K562 (cell line): ENCODE results near the gene CDRT4. TPM values are rescaled to one million over a fixed set of nuclear protein-coding genes. Genes with fewer than 3 reads are reported as not detected.

Experiments
- ATAC-seq: fragments of 200-7000 bp; cut with Tn5 transposase; 3 replicates; pipeline ENCODE4 v1.9.1; 2020; ENCODE audit warnings: moderate library complexity
- BruUV-seq: library from RNA; stranded (reverse); fragments of 400-500 nt; replicated peaks from 2 replicates; lab custom pipeline; 2021; lab: Mats Ljungman, UMichigan
- CTCF ChIA-PET: fragments of 300-600 bp; formaldehyde crosslinking; extraction: SDS; loops from one replicate; lab custom pipeline; 2021; ENCODE audit warnings: low intra/inter-chr PET ratio; lab: Yijun Ruan, JAX
- POLR2A ChIA-PET: fragments of 300-600, 350-650 bp; sonication (Branson Sonifier 250); formaldehyde crosslinking; extraction: SDS; loops from one replicate; lab custom pipeline; 2021; ENCODE audit warnings: antibody characterized with exemption, inconsistent platforms; lab: Yijun Ruan, JAX
- DNase-seq, 4 experiments: peaks; one replicate each; pipeline versions ENCODE4 v3.0.0 to v3.0.0-alpha.2; 2011 to 2018; ENCODE audit warnings: low spot score in 3 of 4, mixed read lengths in 3 of 4; ENCODE audit errors: extremely low read depth in 1 of 4
- FAIRE-seq: peaks from 2 replicates; lab custom pipeline; 2011; peaks lifted over from hg19 to GRCh38; lab: Jason Lieb, UNC
- H2AFZ ChIP-seq: 2 replicates; pipeline ENCODE4 v1.6.0; 2011; ENCODE audit warnings: low read depth, low read length, control low read depth, inconsistent platforms
- H3K27ac ChIP-seq: fragments of 200-600 bp; 3 replicates; pipeline ENCODE4 v1.8.0; 2011; ENCODE audit warnings: low read depth, mild to moderate bottlenecking, control low read depth, inconsistent platforms, low read length, moderate library complexity, mixed read lengths; ENCODE audit errors: extremely low read depth
- H3K27me3 ChIP-seq, 2 experiments: fragments of 300-600 bp in 1 of 2; 2 replicates in 1 of 2; 3 replicates in 1 of 2; pipeline versions ENCODE4 v1.6.0 to v1.8.0; 2011; ENCODE audit warnings: inconsistent platforms in 2 of 2, low read length in 2 of 2, mild to moderate bottlenecking in 1 of 2, mixed read lengths in 1 of 2, moderate library complexity in 1 of 2; ENCODE audit not compliant: control insufficient read depth in 2 of 2, insufficient read depth in 2 of 2
- H3K36me3 ChIP-seq: fragments of 300-600 bp; 3 replicates; pipeline ENCODE4 v1.8.0; 2011; ENCODE audit warnings: mild to moderate bottlenecking, low read length, inconsistent platforms; ENCODE audit not compliant: control insufficient read depth, insufficient read depth
- H3K4me1 ChIP-seq, 2 experiments: fragments of 200-600 bp in 1 of 2; replicated peaks in 1 of 2; 2 replicates in 1 of 2; 3 replicates in 1 of 2; pipeline versions ENCODE4 v1.5.1 to v1.8.0; 2011; ENCODE audit warnings: inconsistent platforms in 2 of 2, low read length in 2 of 2, mild to moderate bottlenecking in 1 of 2, mixed read lengths in 1 of 2, moderate library complexity in 1 of 2; ENCODE audit not compliant: control insufficient read depth in 2 of 2, insufficient read depth in 2 of 2
- H3K4me2 ChIP-seq: 2 replicates; pipeline ENCODE4 v1.6.1; 2011; ENCODE audit warnings: low read length, control low read depth, inconsistent platforms, mixed read lengths; ENCODE audit not compliant: insufficient read depth
- H3K4me3 ChIP-seq: fragments of 200-600 bp; sonication (generic), shearing (Covaris generic); 2 replicates; pipeline ENCODE4 v1.5.1; 2016; ENCODE audit warnings: control low read depth, inconsistent platforms
- H3K79me2 ChIP-seq: fragments of 200-600 bp; 3 replicates; pipeline ENCODE4 v1.8.0; 2011; ENCODE audit warnings: low read length, inconsistent platforms; ENCODE audit not compliant: control insufficient read depth, insufficient read depth
- H3K9ac ChIP-seq, 2 experiments: 2 replicates each; pipeline versions ENCODE4 v1.6.0 to v1.6.1; 2011; ENCODE audit warnings: low read depth in 2 of 2, low read length in 2 of 2, control low read depth in 1 of 2, inconsistent platforms in 1 of 2, mild to moderate bottlenecking in 1 of 2, mixed read lengths in 1 of 2; ENCODE audit not compliant: insufficient read depth in 1 of 2
- H3K9me1 ChIP-seq: one replicate; pipeline ENCODE4 v1.6.0; 2011; ENCODE audit warnings: inconsistent platforms, mild to moderate bottlenecking, low read length, moderate library complexity; ENCODE audit not compliant: control insufficient read depth, insufficient read depth
- H3K9me3 ChIP-seq: replicated peaks from 2 replicates; pipeline ENCODE4 v1.5.1; 2011; ENCODE audit warnings: low read depth, low read length, inconsistent platforms; ENCODE audit not compliant: control insufficient read depth, insufficient read depth
- H4K20me1 ChIP-seq: replicated peaks from 2 replicates; pipeline ENCODE4 v1.6.1; 2011; ENCODE audit warnings: low read length, inconsistent platforms, mixed read lengths; ENCODE audit not compliant: control insufficient read depth, insufficient read depth
- BMI1 ChIP-seq: fragments of 150-350 bp; IDR thresholded peaks from 2 replicates; pipeline ENCODE4 v1.6.1; 2014; ENCODE audit warnings: low read length
- CBX5 ChIP-seq: IDR thresholded peaks from 2 replicates; pipeline ENCODE4 v1.6.1; 2014; ENCODE audit warnings: low read depth, borderline replicate concordance
- EGR1 ChIP-seq: fragments of 450-650 bp; conservative IDR thresholded peaks from 2 replicates; pipeline ENCODE4 v1.6.1; 2017; ENCODE audit warnings: mild to moderate bottlenecking
- HES1 ChIP-seq: fragments of 450-650 bp; IDR thresholded peaks from 2 replicates; pipeline ENCODE4 v1.6.1; 2016; ENCODE audit warnings: low read depth, mild to moderate bottlenecking, moderate library complexity
- KDM4B ChIP-seq, 2 experiments: fragments of 450-650 bp in 1 of 2; sonication (generic) in 1 of 2; IDR thresholded peaks; 2 replicates each; pipeline ENCODE4 v1.6.1; 2016 to 2017; ENCODE audit warnings: borderline replicate concordance in 2 of 2, antibody characterized with exemption in 1 of 2, low read depth in 1 of 2, mild to moderate bottlenecking in 1 of 2
- PTRF ChIP-seq: fragments of 450-650 bp; IDR thresholded peaks from 2 replicates; pipeline ENCODE4 v1.6.1; 2016; ENCODE audit warnings: mild to moderate bottlenecking, missing genetic modification characterization, missing compliant biosample characterization
- PYGO2 ChIP-seq: fragments of 450-650 bp; IDR thresholded peaks from 2 replicates; pipeline ENCODE4 v1.6.1; 2016; ENCODE audit warnings: mild to moderate bottlenecking, missing genetic modification characterization, moderate library complexity, missing compliant biosample characterization
- RFX7 ChIP-seq: fragments of 250-450 bp; sonication (Bioruptor Pico); IDR thresholded peaks from 2 replicates; pipeline ENCODE4 v1.5.1; 2021; ENCODE audit warnings: mild to moderate bottlenecking
- TRIM28 ChIP-seq: fragments of 450-650 bp; IDR thresholded peaks from 2 replicates; pipeline ENCODE4 v1.6.1; 2017
- ZBTB5 ChIP-seq: fragments of 450-650 bp; IDR thresholded peaks from 2 replicates; pipeline ENCODE4 v1.6.1; 2017; ENCODE audit warnings: antibody characterized with exemption
- ZKSCAN3 ChIP-seq: fragments of 250-450 bp; sonication (Bioruptor Pico); IDR thresholded peaks from 2 replicates; pipeline ENCODE4 v1.4.0; 2020
- ZNF133 ChIP-seq: fragments of 250-450 bp; sonication (Bioruptor Pico); IDR thresholded peaks from 2 replicates; pipeline ENCODE4 v1.4.0; 2020; ENCODE audit warnings: mild to moderate bottlenecking
- ZNF253 ChIP-seq: fragments of 250-450 bp; sonication (Bioruptor Pico); conservative IDR thresholded peaks from 2 replicates; pipeline ENCODE4 v1.6.1; 2021; ENCODE audit warnings: mild to moderate bottlenecking
- ZNF76 ChIP-seq: fragments of 250-450 bp; sonication (Bioruptor Pico); IDR thresholded peaks from 2 replicates; pipeline ENCODE4 v1.4.0; 2020; ENCODE audit warnings: mild to moderate bottlenecking, moderate library complexity, borderline replicate concordance
- ZZZ3 ChIP-seq: fragments of 450-650 bp; IDR thresholded peaks from 2 replicates; pipeline ENCODE4 v1.6.1; 2016; ENCODE audit warnings: antibody characterized with exemption, mild to moderate bottlenecking, moderate library complexity
- WGBS: fragments of 100-300 bp; shearing (Covaris generic); methylation state at CpG from one replicate; pipeline ENCODE4 v1.1.6; 2016; ENCODE audit warnings: low coverage, mixed read lengths; ENCODE audit not compliant: insufficient coverage; ENCODE audit errors: missing lambda C conversion rate; 5-methylcytosine and 5-hydroxymethylcytosine counted together
- in situ Hi-C: fragments of 300-500 bp; cut with MboI; formaldehyde crosslinking; loops from 4 replicates; pipeline ENCODE4 v1.15.0; 2018; ENCODE audit warnings: inconsistent platforms, mixed read lengths
- intact Hi-C: fragments of 100-400 bp; cut with micrococcal nuclease; formaldehyde crosslinking; loops from 2 replicates; pipeline ENCODE4 v1.14.2; 2022
- polyA plus RNA-seq, 8 experiments: library from polyadenylated mRNA; depleted of rRNA in 4 of 8; stranded (reverse) in 5 of 8; unstranded in 3 of 8; fragments of >200 nt; fragmentation: Nextera tagmentation in 2 of 8; fragmentation: Illumina TruSeq in 1 of 8; extraction: Ambion mirVana in 2 of 8; extraction: Trizol in 1 of 8; gene quantifications; 2 replicates each; pipeline versions ENCODE4 v1.2.1 to v1.2.3, GENCODE V29; 2011 to 2014; ENCODE audit warnings: inconsistent platforms in 1 of 8, missing spikeins in 1 of 8
- total RNA-seq, 7 experiments: library from RNA; depleted of rRNA in 6 of 7; stranded (reverse); fragments of >200 nt in 6 of 7; fragmentation: Illumina TruSeq in 2 of 7; extraction: Trizol in 2 of 7; gene quantifications; 2 replicates each; pipeline versions ENCODE4 v1.2.1 to v1.2.3, GENCODE V29; 2011 to 2021; ENCODE audit warnings: low replicate concordance in 1 of 7
- TF ChIP-seq, protein P1 (sequence below): fragments of 450-650 bp; formaldehyde crosslinking; IDR thresholded peaks from 2 replicates; pipeline ENCODE4 v1.4.0; 2022; ENCODE audit warnings: missing genetic modification characterization

Gene CDRT4
- total and polyA plus RNA-seq, 9 of the 15 experiments (the other 6 are each of a cell fraction or from before 2014, with no cell fraction given): 1.7 to 6.4 (median 3.5) TPM

GRCh38 chr17:15475631-15476354 is 8.4 kb upstream of the CDRT4 start (continued):
- TF ChIP-seq BMI1: no peak
- TF ChIP-seq ZNF76 (CRISPR knock-in tag): no peak
- TF ChIP-seq PTRF (tag): no peak
- TF ChIP-seq, all 486 proteins: peak for 0

GRCh38 chr17:15472891-15473290 is 5.5 kb upstream of the CDRT4 start:
- intact Hi-C loops (no loop called here), in situ Hi-C loops (no loop called here)
- H3K27me3 ChIP-seq: no peaks in the 10 kb centered on the region
- no peak overlapping the region for H2AFZ ChIP-seq
- no TSS peak for BruUV-seq
- ChIA-PET POLR2A (no interaction called here), CTCF (no interaction called here)
- no peak overlapping the region for H3K9ac ChIP-seq
- no peak for FAIRE-seq
- H3K27ac ChIP-seq: no peak overlapping the region
- H3K9me1 ChIP-seq: no peaks in the 10 kb centered on the region
- H3K4me1 ChIP-seq: no peaks in the 10 kb centered on the region; a peak in 1 of 5 replicates
- no peak for DNase-seq
- H4K20me1 ChIP-seq: no peaks in the 10 kb centered on the region
- no peak for ATAC-seq
- H3K36me3 ChIP-seq: no peaks in the 10 kb centered on the region
- H3K9me3 ChIP-seq: no peaks in the 10 kb centered on the region
- WGBS: 45% methylated on average over 3 of the region's 3 CpGs
- H3K79me2 ChIP-seq: no peaks in the 10 kb centered on the region
- no peak overlapping the region for H3K4me3 ChIP-seq
- no peak overlapping the region for H3K4me2 ChIP-seq
- TF ChIP-seq, protein P1, sequence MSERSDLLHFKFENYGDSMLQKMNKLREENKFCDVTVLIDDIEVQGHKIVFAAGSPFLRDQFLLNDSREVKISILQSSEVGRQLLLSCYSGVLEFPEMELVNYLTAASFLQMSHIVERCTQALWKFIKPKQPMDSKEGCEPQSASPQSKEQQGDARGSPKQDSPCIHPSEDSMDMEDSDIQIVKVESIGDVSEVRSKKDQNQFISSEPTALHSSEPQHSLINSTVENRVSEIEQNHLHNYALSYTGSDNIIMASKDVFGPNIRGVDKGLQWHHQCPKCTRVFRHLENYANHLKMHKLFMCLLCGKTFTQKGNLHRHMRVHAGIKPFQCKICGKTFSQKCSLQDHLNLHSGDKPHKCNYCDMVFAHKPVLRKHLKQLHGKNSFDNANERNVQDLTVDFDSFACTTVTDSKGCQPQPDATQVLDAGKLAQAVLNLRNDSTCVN: no peak
- TF ChIP-seq ZNF253 (CRISPR knock-in tag) (no peak), KDM4B (IDR thresholded peaks at IDR 0.05; ENCODE audit: borderline replicate concordance in 2 of 2, low read depth in 1 of 2) (no peak), ZBTB5 (no peak), RFX7 (CRISPR knock-in tag) (no peak), ZKSCAN3 (CRISPR knock-in tag) (no peak), PYGO2 (tag) (no peak), EGR1 (no peak), ZNF133 (CRISPR knock-in tag) (no peak), ZZZ3 (no peak), TRIM28 (no peak), HES1 (no peak), CBX5 (no peak)
